Measurements from ENCODE around the gene RAB3IL1.

RAB3IL1 gene

GRCh38 chr11:61869708-61870451 is 47.5 kb downstream of the RAB3IL1 start:
- H3K27ac ChIP-seq: peak overlapping the region; percentile 79

GRCh38 chr11:61869429-61869707 is 48.0 kb downstream of the RAB3IL1 start:
- H3K36me3 ChIP-seq: peaks cover 33% of the 10 kb centered on the region
- peak overlapping the region; percentile 97 for H3K4me2 ChIP-seq
- H3K4me3 ChIP-seq: no peak overlapping the region
- H3K4me1 ChIP-seq: peaks cover 59% of the 10 kb centered on the region
- H3K9ac ChIP-seq: peak overlapping the region; percentile 53; the same call in 1 of the 2 replicates
- no peak for TF ChIP-seq Cebpa-rat (IDR thresholded peaks at IDR 0.05)
- no peaks in the 10 kb centered on the region for H3K27me3 ChIP-seq
- no peaks in the 10 kb centered on the region for H3K9me3 ChIP-seq
- H3K27ac ChIP-seq: no peak overlapping the region
- H4K20me1 ChIP-seq: peaks cover 54% of the 10 kb centered on the region

More at GRCh38 chr11:61869708-61870451, 47.5 kb downstream of the RAB3IL1 start:
- peaks cover 50% of the 10 kb centered on the region for H4K20me1 ChIP-seq
- H3K4me1 ChIP-seq: peaks cover 59% of the 10 kb centered on the region
- H3K4me3 ChIP-seq: 0 out of 2 replicates have a peak overlapping the region, but pooled peaks have one; percentile 11
- H3K36me3 ChIP-seq: peaks cover 27% of the 10 kb centered on the region
- peak overlapping the region; percentile 53 for H3K9ac ChIP-seq
- TF ChIP-seq Cebpa-rat (IDR thresholded peaks at IDR 0.05): no peak
- no peaks in the 10 kb centered on the region for H3K27me3 ChIP-seq
- peak overlapping the region; percentile 97 for H3K4me2 ChIP-seq
- no peaks in the 10 kb centered on the region for H3K9me3 ChIP-seq

GRCh38 chr11:61868571-61869428 is 48.6 kb downstream of the RAB3IL1 start:
- Histone ChIP-seq H3K27me3 (no peaks in the 10 kb centered on the region), H3K4me2 (peak overlapping the region; percentile 97), H3K9me3 (no peaks in the 10 kb centered on the region), H3K27ac (no peak overlapping the region), H3K4me3 (no peak overlapping the region), H3K36me3 (peaks cover 34% of the 10 kb centered on the region), H4K20me1 (peaks cover 54% of the 10 kb centered on the region), H3K9ac (no peak overlapping the region), H3K4me1 (peaks cover 53% of the 10 kb centered on the region)
- TF ChIP-seq Cebpa-rat (IDR thresholded peaks at IDR 0.05): no peak

GRCh38 chr11:61866958-61867343 is 50.4 kb downstream of the RAB3IL1 start:
- Histone ChIP-seq H3K36me3 (peaks cover 52% of the 10 kb centered on the region), H3K27ac (no peak overlapping the region)
- TF ChIP-seq Cebpa-rat (IDR thresholded peaks at IDR 0.05): no peak

GRCh38 chr11:61866231-61866957 is 51.0 kb downstream of the RAB3IL1 start:
- H3K27ac ChIP-seq: no peak overlapping the region
- H3K4me1 ChIP-seq: peaks cover 29% of the 10 kb centered on the region
- no peaks in the 10 kb centered on the region for H3K27me3 ChIP-seq
- TF ChIP-seq Cebpa-rat (IDR thresholded peaks at IDR 0.05): no peak
- H3K4me3 ChIP-seq: no peak overlapping the region
- peaks cover 64% of the 10 kb centered on the region for H4K20me1 ChIP-seq
- no peak overlapping the region for H3K9ac ChIP-seq
- peaks cover 58% of the 10 kb centered on the region for H3K36me3 ChIP-seq
- no peaks in the 10 kb centered on the region for H3K9me3 ChIP-seq
- no peak overlapping the region for H3K4me2 ChIP-seq

More at GRCh38 chr11:61866958-61867343, 50.4 kb downstream of the RAB3IL1 start:
- H3K27me3 ChIP-seq: no peaks in the 10 kb centered on the region
- H3K4me1 ChIP-seq: peaks cover 35% of the 10 kb centered on the region
- no peak overlapping the region for H3K4me2 ChIP-seq
- H3K4me3 ChIP-seq: no peak overlapping the region
- no peak overlapping the region for H3K9ac ChIP-seq
- peaks cover 64% of the 10 kb centered on the region for H4K20me1 ChIP-seq
- H3K9me3 ChIP-seq: no peaks in the 10 kb centered on the region

- peaks cover 16% of the 10 kb centered on the region for H3K4me1 ChIP-seq
- TF ChIP-seq Cebpa-rat (IDR thresholded peaks at IDR 0.05): no peak
- H3K4me3 ChIP-seq: no peak overlapping the region
- no peaks in the 10 kb centered on the region for H3K27me3 ChIP-seq
- no peak overlapping the region for H3K9ac ChIP-seq
- H3K27ac ChIP-seq: no peak overlapping the region
- no peaks in the 10 kb centered on the region for H3K9me3 ChIP-seq
- no peak overlapping the region for H3K4me2 ChIP-seq
- H3K36me3 ChIP-seq: peaks cover 71% of the 10 kb centered on the region
- peaks cover 54% of the 10 kb centered on the region for H4K20me1 ChIP-seq
Measured at GRCh38 chr11:61864814-61865775, 52.3 kb downstream of the RAB3IL1 start.

- no peaks in the 10 kb centered on the region for H3K27me3 ChIP-seq
- H3K27ac ChIP-seq: no peak overlapping the region
- H3K36me3 ChIP-seq: peaks cover 85% of the 10 kb centered on the region
- TF ChIP-seq Cebpa-rat (IDR thresholded peaks at IDR 0.05): no peak
- no peaks in the 10 kb centered on the region for H3K9me3 ChIP-seq
- no peak overlapping the region for H3K4me3 ChIP-seq
- no peak overlapping the region for H3K9ac ChIP-seq
- peaks cover 1% of the 10 kb centered on the region; the same call in 1 of the 2 replicates for H3K4me1 ChIP-seq
- no peak overlapping the region for H3K4me2 ChIP-seq
- H4K20me1 ChIP-seq: peaks cover 39% of the 10 kb centered on the region
Measured at GRCh38 chr11:61863548-61864081, 53.8 kb downstream of the RAB3IL1 start.

- H3K9ac ChIP-seq: no peak overlapping the region
- no peak overlapping the region for H3K4me3 ChIP-seq
- H3K9me3 ChIP-seq: no peaks in the 10 kb centered on the region
- H3K4me1 ChIP-seq: no peaks in the 10 kb centered on the region
- peaks cover 38% of the 10 kb centered on the region for H4K20me1 ChIP-seq
- no peak overlapping the region for H3K27ac ChIP-seq
- no peak overlapping the region for H3K4me2 ChIP-seq
- no peaks in the 10 kb centered on the region for H3K27me3 ChIP-seq
- TF ChIP-seq Cebpa-rat (IDR thresholded peaks at IDR 0.05): no peak
- H3K36me3 ChIP-seq: peaks cover 92% of the 10 kb centered on the region
Measured at GRCh38 chr11:61862714-61863547, 54.4 kb downstream of the RAB3IL1 start.

Data from BLaER1 (cell line).